B cell (primary cell): Measurements from ENCODE around the gene EFNA2. TPM values are rescaled to one million over a fixed set of nuclear protein-coding genes. Genes with fewer than 3 reads are reported as not detected.

Experiments
- ATAC-seq: fragments of 200-7000 bp; cut with Tn5 transposase; one replicate; pipeline ENCODE4 v1.10.0; 2021; ENCODE audit warnings: low read depth, mild to moderate bottlenecking, moderate number of reproducible peaks, moderate library complexity
- CTCF ChIA-PET: fragments of 350-600 bp; sonication (Branson Sonifier 250); formaldehyde crosslinking; loops from one replicate; lab custom pipeline; 2021; ENCODE audit warnings: antibody characterized with exemption, inconsistent platforms; lab: Charles Lee
- POLR2A ChIA-PET: fragments of 350-600 bp; sonication (Branson Sonifier 250); formaldehyde crosslinking; loops from one replicate; lab custom pipeline; 2021; ENCODE audit warnings: antibody characterized with exemption; lab: Charles Lee
- DNase-seq: peaks from one replicate; pipeline ENCODE4 v3.0.0; 2013
- H2AFZ ChIP-seq: 2 replicates; pipeline ENCODE4 v1.6.1; 2012; ENCODE audit warnings: mild to moderate bottlenecking, low read depth, low read length; ENCODE audit not compliant: insufficient read depth, poor library complexity, severe bottlenecking
- H3K27ac ChIP-seq, 2 donors: 1 replicate in 1 of 2; 2 replicates in 1 of 2; pipeline ENCODE4 v1.5.1; 2012 to 2013; ENCODE audit warnings: low read length in 2 of 2, mild to moderate bottlenecking in 2 of 2, moderate library complexity in 1 of 2
- H3K27me3 ChIP-seq, 4 experiments: fragments of 200-600 bp in 1 of 4; sonication (generic) in 1 of 4; replicated peaks in 1 of 4; 1 replicate in 2 of 4; 2 replicates in 2 of 4; pipeline versions ENCODE4 v1.6.1 to v1.7.0; 2013 to 2016; ENCODE audit warnings: low read length in 3 of 4, mild to moderate bottlenecking in 2 of 4, mixed read lengths in 1 of 4, moderate library complexity in 1 of 4; ENCODE audit not compliant: insufficient read depth in 4 of 4, control insufficient read depth in 3 of 4; ENCODE audit errors: control extremely low read depth in 1 of 4
- H3K36me3 ChIP-seq, 2 experiments: replicated peaks in 1 of 2; 1 replicate in 1 of 2; 2 replicates in 1 of 2; pipeline versions ENCODE4 v1.6.1 to v1.7.1; 2013; ENCODE audit warnings: low read length in 1 of 2; ENCODE audit not compliant: insufficient read depth in 2 of 2, control insufficient read depth in 1 of 2; ENCODE audit errors: control extremely low read depth in 1 of 2, extremely low read depth in 1 of 2
- H3K4me1 ChIP-seq, 2 donors: fragments of 200-600 bp in 1 of 2; sonication (generic) in 1 of 2; 1 replicate in 1 of 2; 2 replicates in 1 of 2; pipeline versions ENCODE4 v1.5.1 to v1.6.1; 2013 to 2017; ENCODE audit warnings: low read length in 2 of 2; ENCODE audit not compliant: control insufficient read depth in 2 of 2, insufficient read depth in 2 of 2
- H3K4me2 ChIP-seq: replicated peaks from 2 replicates; pipeline ENCODE3; 2012; ENCODE audit warnings: mild to moderate bottlenecking, low read depth, low read length; ENCODE audit not compliant: poor library complexity, severe bottlenecking
- H3K4me3 ChIP-seq, 5 experiments: fragments of 200-600 bp in 1 of 5; sonication (generic) in 1 of 5; 1 replicate in 3 of 5; 2 replicates in 2 of 5; pipeline versions ENCODE4 v1.5.1 to v1.7.0; 2011 to 2016; ENCODE audit warnings: low read length in 4 of 5, mild to moderate bottlenecking in 4 of 5, low read depth in 2 of 5, control low read depth in 1 of 5, moderate library complexity in 1 of 5; ENCODE audit not compliant: insufficient read depth in 1 of 5; ENCODE audit errors: control extremely low read depth in 1 of 5, extremely low read depth in 1 of 5
- H3K79me2 ChIP-seq: fragments of 200-600 bp; sonication (generic); one replicate; pipeline ENCODE4 v1.6.0; 2016; ENCODE audit warnings: low read length; ENCODE audit not compliant: control insufficient read depth, insufficient read depth
- H3K9ac ChIP-seq: fragments of 200-600 bp; sonication (generic); 2 replicates; pipeline ENCODE4 v1.6.1; 2017; ENCODE audit warnings: mild to moderate bottlenecking, low read length, moderate library complexity
- H3K9me3 ChIP-seq, 3 donors: one replicate each; pipeline versions ENCODE4 v1.6.1 to v1.7.1; 2013; ENCODE audit warnings: low read length in 2 of 3; ENCODE audit not compliant: control insufficient read depth in 2 of 3, insufficient read depth in 1 of 3; ENCODE audit errors: control extremely low read depth in 1 of 3
- H4K20me1 ChIP-seq: 2 replicates; pipeline ENCODE4 v1.6.0; 2012; ENCODE audit warnings: mild to moderate bottlenecking, low read length; ENCODE audit not compliant: insufficient read depth, control insufficient read depth, poor library complexity, severe bottlenecking
- H3K27ac Mint-ChIP-seq: one replicate; pipeline ENCODE4 v1.8.0; 2021; ENCODE audit warnings: mixed read lengths
- H3K27me3 Mint-ChIP-seq: one replicate; pipeline ENCODE4 v1.8.0; 2021; ENCODE audit warnings: mixed read lengths
- H3K4me1 Mint-ChIP-seq: one replicate; pipeline ENCODE4 v1.8.0; 2021; ENCODE audit warnings: mixed read lengths
- H3K4me3 Mint-ChIP-seq: one replicate; pipeline ENCODE4 v1.8.0; 2021; ENCODE audit warnings: mixed read lengths
- H3K9me3 Mint-ChIP-seq: one replicate; pipeline ENCODE4 v1.8.0; 2022; ENCODE audit warnings: mixed read lengths; ENCODE audit not compliant: insufficient read depth
- CTCF ChIP-seq: fragments of 200-600 bp; IDR thresholded peaks from one replicate; pipeline ENCODE4 v1.8.0; 2022; ENCODE audit warnings: antibody characterized with exemption, mild to moderate bottlenecking
- EZH2 ChIP-seq: IDR thresholded peaks from 2 replicates; pipeline ENCODE4 v1.6.1; 2012; ENCODE audit warnings: borderline replicate concordance, low read depth, mild to moderate bottlenecking, moderate library complexity, low read length; ENCODE audit not compliant: insufficient read depth, poor library complexity, severe bottlenecking
- WGBS: methylation state at CpG from one replicate; pipeline ENCODE4 v1.1.5; 2013; ENCODE audit warnings: missing lambda C conversion rate; ENCODE audit not compliant: insufficient coverage; 5-methylcytosine and 5-hydroxymethylcytosine counted together
- intact Hi-C: fragments of 100-400 bp; cut with micrococcal nuclease; formaldehyde crosslinking; loops from one replicate; pipeline ENCODE4 v1.10.0; 2022
- polyA plus RNA-seq: library from polyadenylated mRNA; depleted of rRNA; stranded (reverse); fragments of >200 nt; gene quantifications from 2 replicates; pipeline ENCODE4 v1.2.3, GENCODE V29; 2012
- total RNA-seq, 2 donors: library from RNA; stranded (reverse); fragments of 120-200 nt in 1 of 2; gene quantifications; 1 replicate in 1 of 2; 2 replicates in 1 of 2; pipeline versions ENCODE4 v1.2.3 to v1.2.4, GENCODE V29; 2013 to 2022

Gene EFNA2
- total and polyA plus RNA-seq, 2 donors (not counting 1 experiment from before 2014, with no cell fraction given): not detected

- DNase-seq (no peak), ATAC-seq (no peak)
- Mint-ChIP-seq H3K4me3 (no peak overlapping the region), H3K4me1 (peaks cover 2% of the 10 kb centered on the region), H3K9me3 (no peaks in the 10 kb centered on the region), H3K27ac (no peak overlapping the region), H3K27me3 (peaks cover 31% of the 10 kb centered on the region)
- Histone ChIP-seq H3K4me1 (peaks cover 12 to 15% of the 10 kb centered on the region in 2 donors), H3K27me3 (peaks cover 0 to 51% (median 22%) of the 10 kb centered on the region in 4 experiments), H3K4me3 (peak overlapping the region in 1 of 5 experiments; percentile 18), H3K4me2 (peak overlapping the region; percentile 78), H3K36me3 (no peaks in the 10 kb centered on the region), H3K9me3 (peaks cover 0 to 17% (median 0%) of the 10 kb centered on the region in 3 donors), H2AFZ (peak overlapping the region; percentile 79), H3K79me2 (no peaks in the 10 kb centered on the region), H4K20me1 (no peaks in the 10 kb centered on the region), H3K9ac (no peak overlapping the region), H3K27ac (no peak overlapping the region)
- ChIA-PET POLR2A (no interaction called here), CTCF (interaction anchor here (0.9 kb wide), 1 partner anchor 47 kb away, joined by 3 read pairs; no protein-coding TSS in a partner anchor)
- WGBS: 86% methylated on average over 11 of the region's 12 CpGs
- intact Hi-C loops: no loop called here
- TF ChIP-seq EZH2: no peak
- no peak for TF ChIP-seq CTCF
These were observed 38.7 kb downstream of the EFNA2 start for GRCh38 chr19:1324249-1324805.

- intact Hi-C loops: no loop called here
- Histone ChIP-seq H3K4me2 (peak overlapping the region; percentile 78), H3K36me3 (no peaks in the 10 kb centered on the region), H3K79me2 (no peaks in the 10 kb centered on the region), H3K27me3 (peaks cover 0 to 51% (median 22%) of the 10 kb centered on the region in 4 experiments), H3K4me1 (peaks cover 12 to 15% of the 10 kb centered on the region in 2 donors), H2AFZ (peak overlapping the region; percentile 79), H3K4me3 (peak overlapping the region in 4 of 5 experiments; percentile 8 to 33 (median 25)), H3K9me3 (peaks cover 0 to 17% (median 0%) of the 10 kb centered on the region in 3 donors), H4K20me1 (no peaks in the 10 kb centered on the region), H3K27ac (no peak overlapping the region), H3K9ac (peak overlapping the region; percentile 35)
- Mint-ChIP-seq H3K27me3 (peaks cover 30% of the 10 kb centered on the region), H3K9me3 (no peaks in the 10 kb centered on the region), H3K4me1 (peaks cover 2% of the 10 kb centered on the region), H3K4me3 (peak overlapping the region; percentile 39), H3K27ac (no peak overlapping the region)
- ChIA-PET POLR2A (no interaction called here), CTCF (interaction anchor here (0.7 kb wide), 1 partner anchor 16 kb away, joined by 3 read pairs; no protein-coding TSS in a partner anchor)
- ATAC-seq (no peak), DNase-seq (peak; percentile 42)
- no peak for TF ChIP-seq CTCF
- TF ChIP-seq EZH2: no peak
- 6% methylated on average over 66 of the region's 66 CpGs for WGBS
These were observed 39.3 kb downstream of the EFNA2 start for GRCh38 chr19:1324806-1325567.
